IPS-NIHi7 (cell line): ENCODE data around the gene MAPK8IP1.

ENCODE experiments used
- DNase-seq: peaks from one replicate; pipeline ENCODE4 v3.0.0; 2012; ENCODE audit warnings: mixed read lengths; ENCODE audit errors: extremely low spot score

Gene MAPK8IP1

DNA sequence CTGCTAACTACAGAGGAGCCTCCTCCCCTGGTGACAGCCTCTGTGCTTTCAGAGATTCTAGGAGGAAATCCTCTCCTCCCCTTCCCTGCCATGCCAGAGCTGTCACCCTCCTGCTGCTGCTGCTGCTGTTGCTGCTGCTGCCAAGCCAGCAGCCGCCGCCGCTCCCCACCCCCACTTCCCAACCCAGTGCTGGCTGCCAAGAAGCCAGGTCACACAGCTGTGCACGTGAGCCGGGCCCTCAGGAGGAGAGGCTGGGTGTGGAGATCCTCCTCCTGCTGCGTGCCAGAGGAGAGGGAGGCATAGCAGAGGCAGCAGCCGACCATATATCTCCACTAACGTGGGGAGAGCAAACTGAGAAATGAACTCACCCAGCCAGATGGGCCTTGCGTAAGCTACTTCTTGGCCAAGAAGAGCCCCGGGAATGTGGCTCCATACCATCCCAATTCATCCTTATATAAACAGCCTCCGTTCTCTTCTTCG, 25.8 kb upstream of the MAPK8IP1 start:
- peak; percentile 63 for DNase-seq

DNA sequence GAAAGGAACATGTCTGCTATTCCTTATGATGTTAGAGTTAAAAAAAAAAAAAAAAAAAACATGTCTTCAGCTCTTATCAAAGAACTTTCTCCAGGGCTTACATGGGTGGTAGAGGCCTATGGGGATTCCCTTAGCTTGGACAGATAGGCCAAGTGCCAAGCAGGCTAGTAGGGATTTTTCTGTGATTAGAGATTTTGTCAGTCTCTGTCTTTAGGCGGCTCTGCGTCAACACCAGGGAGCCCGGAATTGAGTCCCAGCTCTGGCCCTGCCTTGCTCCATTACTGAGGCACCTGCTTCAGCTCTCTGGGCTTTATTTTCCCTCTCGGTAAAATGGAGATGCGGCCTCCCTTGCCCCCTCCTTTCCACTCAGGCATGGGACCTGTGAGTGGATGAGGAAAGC, 25.1 kb upstream of the MAPK8IP1 start:
- DNase-seq = no peak

DNA sequence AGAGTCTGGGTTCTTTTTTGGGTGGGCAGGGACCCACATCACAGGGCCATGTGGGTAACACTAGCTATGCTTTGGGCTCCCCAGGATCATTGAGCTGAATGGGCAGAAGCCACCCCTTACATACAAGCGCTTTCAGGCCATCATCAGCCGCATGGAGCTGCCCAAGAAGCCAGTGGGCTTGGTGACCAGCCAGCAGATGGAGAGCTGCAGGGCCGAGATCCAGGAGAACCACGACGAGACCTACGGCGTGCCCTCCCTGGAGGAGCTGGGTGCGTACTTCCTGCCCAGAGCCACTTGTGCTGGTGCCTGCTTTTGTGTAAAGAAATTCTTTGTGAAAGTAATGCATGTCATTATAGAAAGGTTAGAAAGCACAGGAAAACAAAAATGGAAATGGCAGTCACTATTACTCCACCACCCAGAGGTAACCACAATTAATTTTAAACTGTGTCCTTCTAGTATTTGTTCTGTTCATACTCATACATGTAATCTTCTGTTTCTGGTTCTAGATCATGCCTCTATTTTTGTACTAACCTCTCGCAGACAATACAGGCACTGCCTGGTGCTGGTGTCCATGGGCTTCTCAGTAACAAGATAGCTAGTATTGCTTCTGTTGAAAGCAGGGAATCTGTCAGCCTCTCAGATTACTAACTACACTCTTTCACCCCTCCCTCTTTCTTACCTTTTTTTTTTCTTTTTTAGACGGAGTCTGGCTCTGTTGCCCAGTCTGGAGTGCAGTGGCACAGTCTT, 24.5 kb upstream of the MAPK8IP1 start:
- no peak for DNase-seq

DNA sequence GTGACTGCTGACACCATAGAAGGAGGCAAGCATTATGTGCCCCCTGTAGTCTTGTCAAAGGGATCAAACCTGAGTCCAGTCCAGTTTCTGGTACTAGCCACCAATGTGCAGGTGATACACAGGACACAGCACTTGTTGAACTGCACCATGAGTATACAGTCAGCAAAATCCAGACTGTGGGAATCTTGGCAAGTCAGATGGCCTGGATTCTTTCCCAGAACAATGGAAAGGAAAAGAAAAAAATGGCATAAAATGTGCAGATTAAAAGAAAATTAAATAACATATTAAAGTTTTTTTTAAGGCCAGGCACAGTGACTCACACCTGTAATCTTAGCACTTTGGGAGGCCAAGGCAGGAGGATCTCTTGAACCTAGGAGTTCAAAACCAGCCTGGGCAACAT, 21.4 kb upstream of the MAPK8IP1 start:
- DNase-seq = no peak

DNA sequence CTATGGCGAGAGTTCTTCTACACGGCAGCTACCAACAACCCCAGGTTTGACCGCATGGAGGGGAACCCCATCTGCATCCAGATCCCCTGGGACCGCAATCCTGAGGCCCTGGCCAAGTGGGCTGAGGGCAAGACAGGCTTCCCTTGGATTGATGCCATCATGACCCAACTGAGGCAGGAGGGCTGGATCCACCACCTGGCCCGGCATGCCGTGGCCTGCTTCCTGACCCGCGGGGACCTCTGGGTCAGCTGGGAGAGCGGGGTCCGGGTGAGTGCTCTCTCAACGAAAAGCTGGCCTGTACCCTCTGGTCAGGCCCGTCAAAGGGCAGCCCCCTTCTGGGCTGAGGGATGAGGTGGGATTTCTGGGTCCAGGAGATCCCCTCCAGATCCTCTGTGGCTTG, 15.9 kb upstream of the MAPK8IP1 start:
- DNase-seq = no peak

DNA sequence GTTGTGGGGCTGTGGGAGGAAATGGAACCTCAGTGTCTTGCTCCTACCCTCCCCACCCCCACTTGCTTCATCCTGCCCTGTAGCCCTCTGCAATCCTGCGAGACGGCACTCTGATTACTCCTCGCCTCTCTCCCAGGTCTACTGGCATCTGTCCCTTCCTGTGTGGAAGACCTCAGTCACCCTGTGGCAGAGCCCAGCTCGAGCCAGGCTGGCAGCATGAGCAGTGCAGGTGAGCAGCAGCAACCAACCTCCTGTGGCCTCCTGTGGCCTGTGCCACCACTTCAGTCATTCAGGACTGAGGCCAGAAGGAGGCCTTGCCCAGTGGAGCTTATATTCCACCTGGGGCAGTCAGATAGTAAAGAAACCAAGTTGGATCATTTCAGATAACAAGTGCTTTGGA, 14.7 kb upstream of the MAPK8IP1 start:
- DNase-seq = no peak

DNA sequence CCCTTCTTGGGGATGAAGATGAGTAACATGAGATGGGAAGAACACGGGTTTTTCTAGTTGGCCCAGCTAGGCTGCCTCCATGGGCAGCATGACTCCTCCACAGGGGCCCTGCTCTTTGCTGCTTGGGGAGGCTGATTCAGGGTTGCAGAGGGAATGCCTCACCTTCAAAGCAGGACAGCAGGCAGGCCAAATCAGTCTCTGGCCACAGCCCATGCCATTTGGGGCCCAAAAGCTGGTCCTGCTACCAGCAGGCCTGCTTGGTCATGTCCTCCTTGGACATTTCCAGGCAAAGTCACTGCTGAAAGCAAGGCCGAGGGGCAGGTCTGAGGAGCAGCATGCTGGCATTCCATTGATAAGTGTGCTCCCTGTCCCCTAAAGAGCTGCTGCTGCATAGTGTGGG, 13.8 kb upstream of the MAPK8IP1 start:
- DNase-seq = no peak

DNA sequence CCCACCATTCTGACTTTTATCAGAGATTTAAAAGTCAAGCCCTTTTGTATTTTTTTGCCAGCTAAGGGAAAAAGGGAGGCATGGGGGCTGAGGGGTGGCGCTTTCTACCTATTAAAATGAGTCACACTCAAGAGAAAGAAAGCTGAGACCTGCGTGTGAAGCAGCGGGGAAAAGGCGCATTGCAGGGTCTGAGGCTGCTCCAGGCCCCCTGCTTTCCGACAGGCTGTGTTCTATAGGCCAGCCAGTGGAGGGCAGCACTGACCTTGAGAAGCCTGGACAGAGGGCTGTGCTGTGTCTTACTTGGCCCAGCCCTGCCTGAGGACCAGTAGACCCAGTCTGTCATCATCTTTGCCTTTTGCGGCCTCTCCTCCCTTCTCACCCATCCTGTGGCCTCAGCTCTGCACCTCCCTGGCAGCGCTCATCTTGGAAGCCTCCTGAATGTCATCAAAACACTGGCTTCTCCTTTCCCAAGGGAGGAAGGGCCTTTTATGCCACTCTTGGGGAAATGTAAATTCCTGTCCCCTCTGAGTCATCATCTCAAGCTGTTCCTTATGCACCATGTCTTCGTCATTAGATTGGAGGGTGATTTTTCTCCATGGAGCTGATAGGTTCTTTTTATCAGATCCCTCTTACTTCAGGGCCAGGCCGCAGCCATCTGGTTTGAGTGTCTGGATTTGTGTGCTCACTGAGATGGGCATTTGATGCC, 12.6 kb upstream of the MAPK8IP1 start:
- DNase-seq = peak; percentile 95

DNA sequence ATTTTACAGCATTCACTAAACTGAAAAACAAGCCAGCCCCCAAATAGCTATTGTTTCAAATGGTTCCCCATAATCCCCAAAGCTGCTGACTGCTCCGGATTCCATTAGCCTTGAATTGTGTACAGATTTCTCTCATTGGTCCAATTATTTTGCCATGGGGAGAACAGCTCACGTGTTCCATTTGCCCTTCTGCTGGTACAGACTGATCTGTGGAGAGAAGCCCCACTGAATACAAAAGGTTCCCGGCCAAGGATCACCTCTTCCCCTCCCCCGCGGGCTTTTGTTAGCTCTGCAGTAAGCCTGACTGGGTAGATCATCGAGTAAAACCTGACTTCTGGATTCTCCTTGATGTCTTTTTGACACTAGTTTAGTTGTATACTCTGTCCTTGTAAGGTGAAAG, 9.1 kb upstream of the MAPK8IP1 start:
- DNase-seq = no peak

DNA sequence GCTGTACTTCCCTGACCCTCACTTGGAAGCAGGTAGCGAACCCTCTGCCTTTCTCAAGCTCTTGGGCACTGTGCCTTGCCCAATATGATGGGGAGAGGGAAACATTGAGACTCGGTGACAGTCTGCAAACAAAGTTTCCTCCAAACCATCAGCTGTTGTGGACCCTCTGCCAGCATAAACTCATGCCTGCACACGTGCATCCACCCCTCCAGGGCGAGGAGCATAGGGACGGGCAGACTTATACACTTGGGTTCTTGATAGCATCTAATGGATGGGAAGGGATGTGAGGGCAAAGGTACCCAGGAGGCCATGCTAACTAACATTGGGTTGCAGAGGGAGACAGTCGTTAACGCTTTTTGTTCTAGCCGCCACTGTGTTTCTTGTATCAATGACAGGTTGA, 8.2 kb upstream of the MAPK8IP1 start:
- no peak for DNase-seq

DNA sequence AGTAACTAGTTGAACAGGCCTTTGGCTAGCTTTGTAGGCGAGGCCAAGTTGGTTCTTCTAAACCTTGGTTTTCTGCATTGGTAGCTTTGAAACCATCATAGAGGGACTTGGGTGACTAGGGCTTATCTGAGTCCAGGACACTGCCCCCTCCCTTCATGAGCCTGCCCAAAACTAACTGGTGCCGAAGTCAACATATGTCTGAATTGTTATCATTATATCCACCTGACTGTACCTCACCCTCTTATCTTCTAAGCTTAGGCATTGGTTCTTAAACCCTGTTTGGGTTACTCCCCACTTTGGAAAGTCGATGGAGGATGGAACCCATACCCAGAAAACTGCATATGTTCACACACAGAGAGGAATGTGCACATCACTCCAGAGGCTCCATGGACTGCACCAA, 7.6 kb upstream of the MAPK8IP1 start:
- DNase-seq = no peak

DNA sequence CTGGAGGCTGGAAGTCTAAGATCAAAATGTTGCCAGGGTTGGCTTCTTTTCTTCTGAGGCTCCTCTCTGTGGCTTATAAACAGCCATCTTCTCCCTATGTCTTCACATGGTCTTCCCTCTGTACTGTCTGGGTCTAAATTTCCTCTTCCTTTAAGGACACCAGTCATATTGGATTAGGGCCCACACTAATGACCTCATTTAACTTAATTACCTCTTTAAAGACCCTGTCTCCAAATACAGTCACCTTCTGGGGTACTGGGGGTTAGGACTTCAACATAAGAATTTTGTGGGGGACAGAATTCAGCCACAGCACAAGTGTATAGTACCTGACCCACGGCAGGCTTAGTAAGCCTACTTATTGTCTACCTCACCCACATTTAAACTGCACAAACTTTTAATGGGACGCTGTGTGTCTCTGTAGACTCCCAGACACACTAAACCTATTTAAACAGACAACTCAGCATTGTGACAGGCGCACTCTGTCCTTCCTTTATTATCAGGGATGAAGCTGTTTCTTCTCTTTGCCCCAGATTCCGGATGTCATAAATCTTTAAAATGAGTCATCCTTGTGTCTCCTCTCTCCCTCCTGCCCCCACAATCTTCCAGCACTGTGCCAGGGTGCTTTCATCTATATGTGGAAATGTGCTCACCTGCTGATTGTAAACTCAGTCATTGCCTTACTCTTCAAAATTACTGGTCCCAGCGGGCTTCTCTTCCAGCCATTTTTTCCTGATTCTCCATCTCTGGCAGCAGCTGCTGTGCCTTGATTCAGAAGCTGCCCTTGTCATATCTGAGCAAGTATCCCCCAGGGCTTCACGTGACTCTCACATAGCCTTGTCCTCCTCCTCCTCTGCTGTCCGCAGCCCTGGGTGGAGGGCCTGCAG, 5.4 kb upstream of the MAPK8IP1 start:
- DNase-seq = no peak

DNA sequence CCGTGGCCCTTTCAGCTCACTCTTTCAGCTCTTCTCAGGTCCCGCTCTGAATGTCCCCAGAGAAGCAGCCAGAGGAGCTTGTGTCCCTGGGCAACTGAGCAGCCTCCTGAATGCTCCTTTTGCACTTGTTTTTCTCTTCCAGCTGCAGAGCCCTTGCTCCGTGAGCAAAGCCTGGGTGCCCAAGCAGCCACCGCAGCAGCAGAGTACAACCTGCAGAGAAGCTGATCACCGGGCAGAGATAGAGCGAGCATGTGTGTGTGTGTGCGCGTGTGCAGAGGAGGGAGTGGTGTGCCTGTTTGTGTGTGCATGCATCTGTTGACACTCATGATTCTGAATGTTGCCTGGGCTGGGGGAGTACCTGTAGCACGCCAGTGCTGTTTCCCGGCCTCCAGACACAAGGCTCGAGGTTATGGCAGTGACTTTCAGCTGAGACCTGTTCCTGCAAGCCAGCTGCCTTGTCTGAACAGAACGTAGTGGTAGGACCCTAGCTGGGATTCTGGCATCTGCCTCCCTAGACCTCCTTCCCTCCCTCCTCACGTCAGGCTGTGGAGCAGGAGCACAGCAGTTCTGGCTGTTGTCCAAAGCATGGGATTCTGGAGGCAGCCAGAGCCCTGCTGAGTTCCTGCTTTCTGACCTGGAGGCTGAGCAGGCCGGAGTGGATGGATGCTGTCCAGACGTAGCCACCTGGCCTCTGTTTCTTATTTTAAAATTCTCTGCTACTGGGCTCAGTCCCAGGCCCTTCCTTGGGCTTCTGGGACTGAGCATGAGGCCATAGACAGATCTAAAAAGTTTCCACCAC, 4.5 kb upstream of the MAPK8IP1 start:
- DNase-seq = no peak

DNA sequence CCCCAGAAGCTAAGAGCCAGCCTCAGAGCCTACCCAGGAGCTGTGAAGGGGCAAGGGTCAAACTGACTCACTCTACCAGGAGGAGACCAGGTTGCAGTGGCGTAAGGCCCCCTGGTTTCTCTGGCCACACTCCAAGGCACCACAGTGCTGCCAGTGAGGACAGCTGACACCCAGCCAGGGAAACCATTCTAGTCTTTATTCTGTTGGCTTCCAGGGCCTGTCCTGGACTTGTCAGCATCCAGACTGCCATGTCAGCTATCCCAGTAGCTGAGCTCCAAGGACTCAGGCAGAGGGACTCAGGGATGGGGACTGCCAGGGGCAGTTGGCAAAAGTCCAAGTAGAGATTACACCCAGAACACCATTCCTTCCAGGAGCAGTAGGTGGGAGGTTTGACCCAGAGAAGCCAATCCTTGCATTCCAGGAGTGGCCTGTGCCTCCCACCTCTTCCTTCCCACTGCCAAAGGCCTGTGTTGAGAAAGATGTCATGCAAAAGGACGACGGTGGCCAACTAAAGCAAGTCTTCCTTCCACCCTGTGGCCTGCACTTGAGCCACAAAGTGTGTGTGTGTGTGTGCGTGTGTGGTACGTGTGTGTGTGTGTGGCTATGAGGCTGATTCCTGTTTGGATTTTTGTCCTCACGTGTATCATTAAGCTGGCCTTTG, 3.6 kb upstream of the MAPK8IP1 start:
- no peak for DNase-seq

DNA sequence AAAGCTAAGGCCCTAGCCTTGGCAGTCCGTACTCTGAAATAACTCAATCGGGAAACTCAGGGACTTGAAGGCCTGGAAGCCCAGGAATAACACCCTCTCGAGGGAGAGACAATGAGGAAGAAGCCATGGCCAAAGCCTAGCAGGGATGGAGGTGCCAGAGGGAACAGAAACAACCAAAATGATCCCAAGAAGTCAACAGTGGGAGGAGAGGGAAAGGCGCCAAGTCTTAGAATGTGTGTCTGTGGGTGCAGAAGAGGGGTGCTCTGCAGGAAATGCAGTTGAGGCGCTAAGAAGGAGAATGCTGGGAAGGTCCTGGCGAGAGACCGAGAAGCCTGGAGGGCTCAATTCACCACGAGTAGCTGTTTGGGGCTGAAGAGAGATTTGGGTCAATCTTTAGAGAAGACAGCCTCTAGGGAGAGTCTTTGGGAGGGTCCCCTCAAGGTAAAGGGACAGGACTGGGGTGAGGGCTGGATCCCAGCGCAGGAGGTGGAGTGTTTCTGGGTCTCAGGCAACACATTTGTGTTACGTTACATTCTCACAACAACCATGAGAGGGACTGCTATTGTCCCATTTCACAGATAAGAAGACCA, 760 bp upstream of the MAPK8IP1 start:
- DNase-seq = no peak

DNA sequence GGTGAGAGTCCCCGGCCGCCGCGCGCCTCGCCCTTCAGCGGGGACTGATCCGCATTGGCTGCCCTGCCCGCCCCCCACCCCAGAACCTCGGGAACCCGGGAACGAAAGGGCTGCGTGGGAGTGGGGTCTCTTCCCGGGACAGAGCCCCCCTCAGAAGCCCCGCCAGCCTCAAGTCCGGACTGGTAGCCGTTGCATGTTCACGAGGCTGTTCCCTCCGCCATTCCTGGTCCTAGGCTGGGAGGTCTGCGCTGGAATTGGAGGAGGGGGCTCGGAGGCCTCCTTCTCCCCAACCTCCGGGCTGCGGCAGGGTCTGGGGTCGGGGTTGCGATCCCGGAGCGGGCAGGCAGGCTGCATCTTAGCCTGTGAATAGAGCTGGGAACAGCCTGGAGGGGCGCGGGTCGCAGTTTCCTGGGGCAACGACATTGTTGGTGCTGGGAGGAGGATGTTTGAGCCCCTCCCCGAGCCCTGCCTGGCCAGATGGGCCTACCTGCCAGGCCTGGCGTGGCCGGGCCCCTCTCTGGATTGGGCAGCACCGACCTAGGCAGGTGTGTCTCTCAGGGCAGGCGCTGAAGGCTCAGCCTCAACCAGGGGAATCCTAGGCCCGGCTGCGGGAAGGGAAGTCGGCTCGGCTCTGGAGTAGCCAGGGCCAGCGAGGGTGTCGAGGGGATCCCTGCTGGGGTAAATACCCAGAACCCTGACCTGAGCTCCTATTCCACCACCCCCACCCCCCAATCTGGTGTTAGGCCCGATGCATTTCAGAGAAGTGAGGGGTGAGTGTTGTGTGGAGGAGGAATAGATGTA, 670 bp downstream of the MAPK8IP1 start:
- DNase-seq = peak; percentile 69

DNA sequence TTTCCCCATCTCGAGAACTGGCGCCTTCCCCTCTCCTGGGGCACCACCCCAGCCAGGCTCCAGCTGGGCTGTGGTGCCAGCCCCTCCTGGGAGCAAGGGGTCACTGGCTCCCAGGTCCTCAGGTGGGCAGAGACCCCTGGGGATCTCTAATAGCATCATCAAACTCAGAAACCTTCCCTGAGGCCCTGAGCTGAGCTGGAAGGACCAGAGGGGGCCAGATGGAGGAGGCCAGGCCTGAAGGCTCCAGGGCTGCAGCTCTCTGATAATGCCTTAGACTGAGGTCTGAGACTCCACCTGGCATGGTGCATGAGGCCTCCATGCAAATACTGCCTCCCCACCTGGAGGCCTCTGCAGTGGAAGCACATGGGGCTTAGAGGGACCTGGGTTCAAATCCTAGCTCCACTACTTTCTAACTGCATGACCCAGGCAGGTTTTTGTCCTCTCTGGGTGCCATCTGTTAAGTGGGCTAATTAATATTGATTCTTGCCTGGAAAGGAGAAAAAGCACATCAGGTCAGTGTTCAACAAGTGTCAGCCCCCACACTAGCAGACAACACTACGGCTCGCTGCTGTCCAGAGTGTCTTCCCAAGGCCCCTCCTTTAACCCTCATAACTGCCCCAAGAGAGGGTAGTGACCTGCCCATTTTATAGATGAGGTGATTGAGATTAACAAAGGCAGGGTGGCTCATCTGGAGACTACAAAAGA, 1.5 kb downstream of the MAPK8IP1 start:
- no peak for DNase-seq

DNA sequence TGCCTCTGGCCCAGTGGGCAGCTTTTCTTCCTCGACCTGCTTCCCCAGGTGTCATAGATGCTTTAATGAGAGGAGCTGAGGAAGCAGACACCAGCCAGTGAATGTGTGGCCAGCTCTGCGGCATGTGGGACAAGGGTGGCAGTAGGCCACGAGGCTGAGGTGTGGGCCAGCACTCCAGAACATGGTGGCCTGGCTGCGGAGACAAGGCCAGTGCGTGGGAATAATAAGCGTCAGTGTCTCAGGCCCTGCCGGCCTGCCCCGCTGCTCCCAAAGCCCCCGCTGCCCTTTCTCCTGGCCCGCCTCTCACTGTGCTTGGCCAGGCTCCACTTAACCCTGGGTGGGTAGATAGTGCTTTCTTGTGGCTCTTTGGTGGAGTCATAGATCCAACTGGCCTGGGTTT, 2.1 kb downstream of the MAPK8IP1 start:
- DNase-seq = no peak

DNA sequence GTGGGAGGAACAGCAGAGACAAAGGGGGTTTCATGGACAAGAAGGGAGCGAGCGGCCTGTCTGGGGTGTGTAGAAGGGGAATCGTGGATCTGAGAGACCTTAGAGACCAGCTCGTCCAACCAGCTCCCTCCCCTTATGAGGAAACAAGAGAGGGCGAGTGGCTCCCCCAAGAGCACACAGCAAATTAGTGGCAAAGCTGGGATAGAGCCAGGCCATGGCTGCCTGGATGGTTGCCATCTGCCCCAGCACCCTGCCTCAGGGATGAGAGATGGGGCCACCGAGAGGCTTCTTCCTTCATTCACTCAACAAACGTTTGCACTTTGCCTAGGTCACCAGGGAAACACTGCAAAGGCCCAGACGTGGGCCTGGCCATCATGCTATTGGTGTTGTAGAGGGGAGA, 4.1 kb downstream of the MAPK8IP1 start:
- no peak for DNase-seq
